ENCODE results near the gene DSCAM. TPM values are rescaled to one million over a fixed set of nuclear protein-coding genes. Genes with fewer than 3 reads are reported as not detected.

DSCAM gene
- total and polyA plus RNA-seq, 10 donors, result 0.02 to 2.7 (median 2.0) TPM

DNA sequence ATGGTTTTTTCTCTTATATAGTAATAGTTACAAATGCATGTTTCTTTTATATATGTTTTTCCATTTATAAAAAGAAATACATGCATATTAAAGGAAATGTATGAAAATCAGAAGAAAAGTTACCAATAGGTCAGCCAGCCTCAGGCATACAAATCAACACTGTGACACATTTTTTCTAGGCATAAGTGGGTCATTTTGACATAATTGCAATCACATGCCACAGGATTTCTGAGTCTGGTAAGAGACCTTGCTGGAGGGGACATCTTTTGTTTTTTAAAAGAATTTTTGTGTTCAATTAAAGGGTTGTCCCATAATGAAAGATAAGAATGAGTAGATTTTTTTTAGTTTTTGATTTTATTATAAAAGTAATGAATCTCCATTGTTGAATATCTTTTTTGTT, 506.6 kb downstream of the DSCAM start:
- H3K27me3 ChIP-seq (replicated peaks in 1 of 7), result no peaks in the 10 kb centered on the region
- no peak overlapping the region for H3K27ac ChIP-seq
- H3K4me3 ChIP-seq, result no peak overlapping the region
- no peak for TF ChIP-seq POLR2AphosphoS5 (IDR thresholded peaks at IDR 0.05)
- TF ChIP-seq POLR2A (IDR thresholded peaks at IDR 0.05), result no peak
- TF ChIP-seq, protein P1, sequence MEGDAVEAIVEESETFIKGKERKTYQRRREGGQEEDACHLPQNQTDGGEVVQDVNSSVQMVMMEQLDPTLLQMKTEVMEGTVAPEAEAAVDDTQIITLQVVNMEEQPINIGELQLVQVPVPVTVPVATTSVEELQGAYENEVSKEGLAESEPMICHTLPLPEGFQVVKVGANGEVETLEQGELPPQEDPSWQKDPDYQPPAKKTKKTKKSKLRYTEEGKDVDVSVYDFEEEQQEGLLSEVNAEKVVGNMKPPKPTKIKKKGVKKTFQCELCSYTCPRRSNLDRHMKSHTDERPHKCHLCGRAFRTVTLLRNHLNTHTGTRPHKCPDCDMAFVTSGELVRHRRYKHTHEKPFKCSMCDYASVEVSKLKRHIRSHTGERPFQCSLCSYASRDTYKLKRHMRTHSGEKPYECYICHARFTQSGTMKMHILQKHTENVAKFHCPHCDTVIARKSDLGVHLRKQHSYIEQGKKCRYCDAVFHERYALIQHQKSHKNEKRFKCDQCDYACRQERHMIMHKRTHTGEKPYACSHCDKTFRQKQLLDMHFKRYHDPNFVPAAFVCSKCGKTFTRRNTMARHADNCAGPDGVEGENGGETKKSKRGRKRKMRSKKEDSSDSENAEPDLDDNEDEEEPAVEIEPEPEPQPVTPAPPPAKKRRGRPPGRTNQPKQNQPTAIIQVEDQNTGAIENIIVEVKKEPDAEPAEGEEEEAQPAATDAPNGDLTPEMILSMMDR (IDR thresholded peaks at IDR 0.05 in 8 of 11, conservative IDR thresholded peaks at IDR 0.05 in 3 of 11), result no peak
- H3K36me3 ChIP-seq, result no peaks in the 10 kb centered on the region
- intact Hi-C loops (cut with DNase I; ENCODE audit: low total_unique reads), result no loop called here
- DNase-seq, result no peak
- peaks cover 0 to 3% (median 0%) of the 10 kb centered on the region in 8 donors for H3K9me3 ChIP-seq
- no peaks in the 10 kb centered on the region for H3K4me1 ChIP-seq

DNA sequence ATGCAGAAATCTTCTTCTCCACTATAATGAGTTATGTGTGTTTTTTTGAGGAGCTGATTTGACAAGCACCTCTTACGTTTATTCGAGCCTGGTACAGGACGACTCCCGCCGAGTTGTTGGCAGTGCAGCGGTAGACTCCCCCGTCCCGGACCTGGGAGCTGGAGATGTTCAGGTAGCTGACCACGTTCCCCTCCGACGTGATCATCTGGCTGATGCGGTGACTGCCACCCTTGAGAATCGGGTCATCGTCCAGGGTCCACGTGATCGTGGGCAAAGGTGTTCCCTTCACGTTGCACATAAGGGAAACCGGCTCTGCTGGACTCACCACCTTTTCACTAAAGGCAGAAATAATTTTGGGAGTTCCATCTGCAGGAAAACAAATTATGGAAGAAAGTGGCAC, 507.9 kb downstream of the DSCAM start:
- Histone ChIP-seq H3K36me3 (no peaks in the 10 kb centered on the region), H3K4me1 (no peaks in the 10 kb centered on the region)
- WGBS, 5 donors, result 90 to 97% (median 95%) methylated on average over 17 to 18 of the region's 18 CpGs

DNA sequence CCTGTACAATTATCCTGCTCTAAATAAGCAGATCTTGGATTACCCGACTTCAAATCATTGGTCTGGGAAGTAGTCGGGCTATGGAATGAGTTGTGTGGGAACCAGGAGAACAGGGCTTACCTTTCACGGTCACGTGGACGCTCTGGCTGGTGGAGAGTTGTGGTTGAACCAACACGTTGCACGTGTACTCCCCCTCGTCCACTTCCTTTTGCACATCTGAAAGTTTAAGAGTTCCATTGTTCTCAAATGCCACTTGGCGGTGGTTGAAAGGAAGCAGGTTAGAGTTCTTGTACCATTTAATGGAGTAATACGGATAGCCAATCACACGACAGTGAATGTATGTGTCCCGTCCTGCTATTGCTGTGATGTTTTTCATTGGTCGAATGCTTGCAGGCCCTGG, 509.0 kb downstream of the DSCAM start:
- peaks cover 0 to 3% (median 0%) of the 10 kb centered on the region in 8 donors for H3K9me3 ChIP-seq
- TF ChIP-seq, protein P1 (IDR thresholded peaks at IDR 0.05 in 8 of 11, conservative IDR thresholded peaks at IDR 0.05 in 3 of 11), result no peak
- TF ChIP-seq POLR2A (IDR thresholded peaks at IDR 0.05) (no peak), POLR2AphosphoS5 (IDR thresholded peaks at IDR 0.05) (no peak)
- H3K27ac ChIP-seq, result no peak overlapping the region
- DNase-seq, result no peak
- no peaks in the 10 kb centered on the region for H3K36me3 ChIP-seq
- H3K4me3 ChIP-seq, result no peak overlapping the region
- no peaks in the 10 kb centered on the region for H3K27me3 ChIP-seq (replicated peaks in 1 of 7)
- 71 to 82% (median 78%) methylated on average over 13 of the region's 13 CpGs for WGBS, 5 donors
- no peaks in the 10 kb centered on the region for H3K4me1 ChIP-seq
- intact Hi-C loops (cut with DNase I; ENCODE audit: low total_unique reads), result no loop called here

More for the DNA sequence above, 507.9 kb downstream of the DSCAM start:
- Histone ChIP-seq H3K9me3 (peaks cover 0 to 3% (median 0%) of the 10 kb centered on the region in 8 donors), H3K27ac (no peak overlapping the region), H3K4me3 (no peak overlapping the region), H3K27me3 (replicated peaks in 1 of 7) (no peaks in the 10 kb centered on the region)
- DNase-seq, result no peak
- TF ChIP-seq POLR2AphosphoS5 (IDR thresholded peaks at IDR 0.05), result no peak
- TF ChIP-seq POLR2A (IDR thresholded peaks at IDR 0.05), result no peak
- TF ChIP-seq, protein P1 (IDR thresholded peaks at IDR 0.05 in 8 of 11, conservative IDR thresholded peaks at IDR 0.05 in 3 of 11), result no peak
- intact Hi-C loops (cut with DNase I; ENCODE audit: low total_unique reads), result no loop called here

DNA sequence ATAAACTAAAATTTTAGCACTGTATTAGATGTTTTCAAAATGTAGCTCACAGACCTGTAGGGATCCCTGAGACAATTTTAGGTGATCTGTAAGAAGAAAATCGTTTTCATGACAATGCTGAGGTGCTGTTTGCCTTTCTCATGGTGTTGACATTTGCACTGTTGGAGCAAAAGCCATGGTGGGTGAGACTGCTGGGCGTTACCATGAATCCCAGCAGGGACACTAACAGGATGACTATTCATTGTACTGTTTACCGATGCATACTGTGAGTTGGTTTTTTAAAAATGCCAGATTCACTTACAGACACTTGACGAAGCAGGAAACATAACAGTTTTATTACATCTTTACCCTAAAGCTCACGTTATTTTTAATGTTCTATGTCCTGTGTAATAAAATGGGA, 511.3 kb downstream of the DSCAM start:
- DNase-seq, result no peak
- no peaks in the 10 kb centered on the region for H3K36me3 ChIP-seq
- no peak overlapping the region for H3K4me3 ChIP-seq
- TF ChIP-seq POLR2AphosphoS5 (IDR thresholded peaks at IDR 0.05) (no peak), POLR2A (IDR thresholded peaks at IDR 0.05) (no peak)
- TF ChIP-seq, protein P1 (IDR thresholded peaks at IDR 0.05 in 8 of 11, conservative IDR thresholded peaks at IDR 0.05 in 3 of 11), result no peak
- no peaks in the 10 kb centered on the region for H3K4me1 ChIP-seq
- H3K27me3 ChIP-seq (replicated peaks in 1 of 7), result no peaks in the 10 kb centered on the region
- WGBS, 5 donors, result 13 to 18% (median 18%) methylated on average over 5 of the region's 5 CpGs
- intact Hi-C loops (cut with DNase I; ENCODE audit: low total_unique reads), result no loop called here
- peaks cover 0 to 3% (median 0%) of the 10 kb centered on the region in 8 donors for H3K9me3 ChIP-seq
- H3K27ac ChIP-seq, result no peak overlapping the region

Measured in spleen (tissue), 11 donors.